ENCODE results near the gene ARHGEF9.

The ARHGEF9 gene

DNA sequence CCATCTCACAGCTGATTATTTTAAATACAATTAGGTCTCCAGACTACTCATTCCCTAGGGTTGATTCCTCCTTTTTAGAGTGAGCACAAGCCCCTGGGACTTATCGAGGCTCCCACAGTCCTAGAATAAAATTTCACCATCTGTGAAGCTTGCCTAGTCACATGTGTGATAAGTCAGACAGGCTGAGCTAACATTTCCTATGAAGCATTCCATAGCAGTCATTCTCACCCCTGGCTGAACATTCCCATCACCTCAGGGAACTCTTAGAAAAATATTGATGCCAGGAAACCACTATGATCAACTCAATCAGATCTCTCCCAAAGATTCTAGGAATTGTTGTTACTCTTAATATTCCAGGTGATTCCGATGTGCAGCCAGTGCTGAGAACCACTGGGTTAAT, 37.7 kb downstream of the ARHGEF9 start:
- H3K9me3 ChIP-seq (ENCODE audit: control extremely low read depth in 1 of 5, control insufficient read depth in 4 of 5, insufficient read depth in 2 of 5, low read depth in 1 of 5, low read length in 4 of 5), result no peaks in the 10 kb centered on the region
- DNase-seq, result no peak
- H3K4me1 ChIP-seq (ENCODE audit: control extremely low read depth in 1 of 4, control insufficient read depth in 4 of 4, insufficient read depth in 4 of 4, low read length in 3 of 4), result peaks cover 6 to 31% (median 14%) of the 10 kb centered on the region in 4 experiments
- H3K27me3 ChIP-seq (replicated peaks in 2 of 5; ENCODE audit: control insufficient read depth in 4 of 5, insufficient read depth in 5 of 5, low read length in 4 of 5), result no peaks in the 10 kb centered on the region
- H3K4me3 ChIP-seq (ENCODE audit: control insufficient read depth in 1 of 7, extremely low read depth in 1 of 7, insufficient read depth in 4 of 7, low read depth in 2 of 7, low read length in 6 of 7), result no peak overlapping the region
- CTCF ChIA-PET, result interaction anchor here (1.6 to 1.9 kb wide), 2 partner anchors 11 to 14 kb away, joined by 3 to 10 read pairs; no protein-coding TSS in a partner anchor
- POLR2A ChIA-PET, result no interaction called here
- H3K36me3 ChIP-seq (ENCODE audit: control insufficient read depth in 4 of 4, insufficient read depth in 4 of 4, low read length in 3 of 4), result no peaks in the 10 kb centered on the region
- 60% methylated on average over 1 of the region's 2 CpGs for WGBS (ENCODE audit: insufficient coverage)
- no peak overlapping the region for H3K27ac ChIP-seq (ENCODE audit: insufficient read depth in 1 of 2, low read depth in 1 of 2, low read length in 2 of 2, poor library complexity in 1 of 2, severe bottlenecking in 2 of 2)

GRCh38 chrX:63746715-63747114, 38.3 kb downstream of the ARHGEF9 start:
- WGBS (ENCODE audit: insufficient coverage), result 18% methylated on average over 2 of the region's 3 CpGs
- H3K4me3 ChIP-seq (ENCODE audit: control insufficient read depth in 1 of 7, extremely low read depth in 1 of 7, insufficient read depth in 4 of 7, low read depth in 2 of 7, low read length in 6 of 7), result no peak overlapping the region
- H3K9me3 ChIP-seq (ENCODE audit: control extremely low read depth in 1 of 5, control insufficient read depth in 4 of 5, insufficient read depth in 2 of 5, low read depth in 1 of 5, low read length in 4 of 5), result no peaks in the 10 kb centered on the region
- H3K36me3 ChIP-seq (ENCODE audit: control insufficient read depth in 4 of 4, insufficient read depth in 4 of 4, low read length in 3 of 4), result no peaks in the 10 kb centered on the region
- ChIA-PET CTCF (interaction anchor here (1.6 to 1.9 kb wide), 2 partner anchors 11 to 15 kb away, joined by 3 to 10 read pairs; no protein-coding TSS in a partner anchor), POLR2A (no interaction called here)
- H3K4me1 ChIP-seq (ENCODE audit: control extremely low read depth in 1 of 4, control insufficient read depth in 4 of 4, insufficient read depth in 4 of 4, low read length in 3 of 4), result peaks cover 6 to 31% (median 14%) of the 10 kb centered on the region in 4 experiments
- peak in 2 of 3 donors; percentile 11 to 40 for DNase-seq
- H3K27me3 ChIP-seq (replicated peaks in 2 of 5; ENCODE audit: control insufficient read depth in 4 of 5, insufficient read depth in 5 of 5, low read length in 4 of 5), result no peaks in the 10 kb centered on the region
- no peak overlapping the region for H3K27ac ChIP-seq (ENCODE audit: insufficient read depth in 1 of 2, low read depth in 1 of 2, low read length in 2 of 2, poor library complexity in 1 of 2, severe bottlenecking in 2 of 2)

DNA sequence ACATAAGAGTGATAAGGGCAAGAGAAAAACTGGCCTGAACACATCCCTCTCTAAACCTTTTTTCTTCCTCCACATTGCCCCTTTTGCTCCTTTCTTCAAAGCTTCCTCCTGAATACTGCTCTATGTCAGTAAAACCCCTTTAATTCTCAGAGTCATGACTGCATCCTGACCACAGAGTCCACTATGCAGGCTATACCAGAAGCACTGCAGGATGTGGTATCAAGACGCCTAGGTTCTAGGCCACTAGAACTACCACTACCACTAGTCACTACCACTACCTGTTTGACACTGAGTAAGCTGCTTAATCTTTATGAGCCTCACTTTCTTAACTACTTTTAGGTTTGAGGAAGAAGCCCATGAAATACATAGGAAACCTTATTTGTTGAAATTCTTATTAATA, 38.7 kb downstream of the ARHGEF9 start:
- ChIA-PET POLR2A (interaction anchor here (0.7 kb wide), 1 partner anchor 12 kb away, joined by 3 read pairs; no protein-coding TSS in a partner anchor), CTCF (interaction anchor here (1.6 to 1.9 kb wide), 2 partner anchors 12 to 15 kb away, joined by 3 to 10 read pairs; no protein-coding TSS in a partner anchor)
- H3K36me3 ChIP-seq (ENCODE audit: control insufficient read depth in 4 of 4, insufficient read depth in 4 of 4, low read length in 3 of 4), result no peaks in the 10 kb centered on the region
- no peaks in the 10 kb centered on the region for H3K27me3 ChIP-seq (replicated peaks in 2 of 5; ENCODE audit: control insufficient read depth in 4 of 5, insufficient read depth in 5 of 5, low read length in 4 of 5)
- H3K4me3 ChIP-seq (ENCODE audit: control insufficient read depth in 1 of 7, extremely low read depth in 1 of 7, insufficient read depth in 4 of 7, low read depth in 2 of 7, low read length in 6 of 7), result no peak overlapping the region
- H3K27ac ChIP-seq (ENCODE audit: insufficient read depth in 1 of 2, low read depth in 1 of 2, low read length in 2 of 2, poor library complexity in 1 of 2, severe bottlenecking in 2 of 2), result no peak overlapping the region
- no CpG with 5 or more reads among the region's 1 CpG for WGBS (ENCODE audit: insufficient coverage)
- H3K9me3 ChIP-seq (ENCODE audit: control extremely low read depth in 1 of 5, control insufficient read depth in 4 of 5, insufficient read depth in 2 of 5, low read depth in 1 of 5, low read length in 4 of 5), result no peaks in the 10 kb centered on the region
- peak in 2 of 3 donors; percentile 82 to 90 for DNase-seq
- peaks cover 6 to 31% (median 14%) of the 10 kb centered on the region in 4 experiments for H3K4me1 ChIP-seq (ENCODE audit: control extremely low read depth in 1 of 4, control insufficient read depth in 4 of 4, insufficient read depth in 4 of 4, low read length in 3 of 4)

- ChIA-PET CTCF (interaction anchor here (0.6 to 1.5 kb wide), 3 partner anchors 9 to 16 kb away, joined by 3 to 4 read pairs (median 3); a partner anchor contains a TSS), POLR2A (no interaction called here)
- Histone ChIP-seq H3K4me3 (ENCODE audit: control insufficient read depth in 1 of 7, extremely low read depth in 1 of 7, insufficient read depth in 4 of 7, low read depth in 2 of 7, low read length in 6 of 7) (no peak overlapping the region), H3K9me3 (ENCODE audit: control extremely low read depth in 1 of 5, control insufficient read depth in 4 of 5, insufficient read depth in 2 of 5, low read depth in 1 of 5, low read length in 4 of 5) (no peaks in the 10 kb centered on the region), H3K4me1 (ENCODE audit: control extremely low read depth in 1 of 4, control insufficient read depth in 4 of 4, insufficient read depth in 4 of 4, low read length in 3 of 4) (peaks cover 6 to 31% (median 14%) of the 10 kb centered on the region in 4 experiments), H3K36me3 (ENCODE audit: control insufficient read depth in 4 of 4, insufficient read depth in 4 of 4, low read length in 3 of 4) (no peaks in the 10 kb centered on the region), H3K27ac (ENCODE audit: insufficient read depth in 1 of 2, low read depth in 1 of 2, low read length in 2 of 2, poor library complexity in 1 of 2, severe bottlenecking in 2 of 2) (no peak overlapping the region), H3K27me3 (replicated peaks in 2 of 5; ENCODE audit: control insufficient read depth in 4 of 5, insufficient read depth in 5 of 5, low read length in 4 of 5) (no peaks in the 10 kb centered on the region)
- DNase-seq, result no peak
- WGBS (ENCODE audit: insufficient coverage), result 54% methylated on average over 2 of the region's 2 CpGs
Observed at GRCh38 chrX:63744850-63745394, 40.1 kb downstream of the ARHGEF9 start.

DNA sequence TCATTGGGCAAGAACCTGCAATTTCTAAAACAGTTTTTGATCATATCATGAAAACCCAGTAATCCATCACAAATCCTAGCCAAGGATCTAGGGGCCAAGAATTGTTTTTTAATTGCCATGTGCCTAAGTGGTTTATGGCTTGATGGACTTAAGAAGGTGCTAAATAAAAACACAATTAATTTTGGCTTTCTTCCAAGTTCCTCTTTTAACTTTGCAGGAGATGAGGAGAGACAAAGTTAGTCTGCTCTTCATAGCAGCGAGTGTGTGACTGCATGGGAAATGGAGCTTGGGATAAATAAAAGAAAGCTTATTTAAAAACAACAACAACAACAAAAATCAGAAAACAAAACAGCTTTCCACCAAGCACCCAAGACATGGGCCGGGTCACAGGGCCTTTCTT, 41.4 kb downstream of the ARHGEF9 start:
- DNase-seq, result peak in 2 of 3 donors; percentile 41 to 44
- Histone ChIP-seq H3K27me3 (replicated peaks in 2 of 5; ENCODE audit: control insufficient read depth in 4 of 5, insufficient read depth in 5 of 5, low read length in 4 of 5) (no peaks in the 10 kb centered on the region), H3K36me3 (ENCODE audit: control insufficient read depth in 4 of 4, insufficient read depth in 4 of 4, low read length in 3 of 4) (no peaks in the 10 kb centered on the region), H3K27ac (ENCODE audit: insufficient read depth in 1 of 2, low read depth in 1 of 2, low read length in 2 of 2, poor library complexity in 1 of 2, severe bottlenecking in 2 of 2) (no peak overlapping the region), H3K4me3 (ENCODE audit: control insufficient read depth in 1 of 7, extremely low read depth in 1 of 7, insufficient read depth in 4 of 7, low read depth in 2 of 7, low read length in 6 of 7) (no peak overlapping the region), H3K4me1 (ENCODE audit: control extremely low read depth in 1 of 4, control insufficient read depth in 4 of 4, insufficient read depth in 4 of 4, low read length in 3 of 4) (peaks cover 6 to 33% (median 16%) of the 10 kb centered on the region in 4 experiments), H3K9me3 (ENCODE audit: control extremely low read depth in 1 of 5, control insufficient read depth in 4 of 5, insufficient read depth in 2 of 5, low read depth in 1 of 5, low read length in 4 of 5) (no peaks in the 10 kb centered on the region)
- ChIA-PET POLR2A (no interaction called here), CTCF (interaction anchor here (1.5 kb wide), 1 partner anchor 9 kb away, joined by 3 read pairs; no protein-coding TSS in a partner anchor)
- 60% methylated on average over 1 of the region's 2 CpGs for WGBS (ENCODE audit: insufficient coverage)

- H3K9me3 ChIP-seq (ENCODE audit: control extremely low read depth in 1 of 5, control insufficient read depth in 4 of 5, insufficient read depth in 2 of 5, low read depth in 1 of 5, low read length in 4 of 5), result no peaks in the 10 kb centered on the region
- H3K4me1 ChIP-seq (ENCODE audit: control extremely low read depth in 1 of 4, control insufficient read depth in 4 of 4, insufficient read depth in 4 of 4, low read length in 3 of 4), result peaks cover 0 to 22% (median 7%) of the 10 kb centered on the region in 4 experiments
- WGBS (ENCODE audit: insufficient coverage), result 55% methylated on average over 1 of the region's 2 CpGs
- no peak overlapping the region for H3K4me3 ChIP-seq (ENCODE audit: control insufficient read depth in 1 of 7, extremely low read depth in 1 of 7, insufficient read depth in 4 of 7, low read depth in 2 of 7, low read length in 6 of 7)
- no peak for DNase-seq
- ChIA-PET CTCF (no interaction called here), POLR2A (no interaction called here)
- no peaks in the 10 kb centered on the region for H3K27me3 ChIP-seq (replicated peaks in 2 of 5; ENCODE audit: control insufficient read depth in 4 of 5, insufficient read depth in 5 of 5, low read length in 4 of 5)
- H3K27ac ChIP-seq (ENCODE audit: insufficient read depth in 1 of 2, low read depth in 1 of 2, low read length in 2 of 2, poor library complexity in 1 of 2, severe bottlenecking in 2 of 2), result no peak overlapping the region
- H3K36me3 ChIP-seq (ENCODE audit: control insufficient read depth in 4 of 4, insufficient read depth in 4 of 4, low read length in 3 of 4), result no peaks in the 10 kb centered on the region
Observed at GRCh38 chrX:63740382-63740781, 44.6 kb downstream of the ARHGEF9 start.

GRCh38 chrX:63739885-63740284, 45.1 kb downstream of the ARHGEF9 start:
- Histone ChIP-seq H3K4me1 (ENCODE audit: control extremely low read depth in 1 of 4, control insufficient read depth in 4 of 4, insufficient read depth in 4 of 4, low read length in 3 of 4) (peaks cover 0 to 17% (median 5%) of the 10 kb centered on the region in 4 experiments), H3K27me3 (replicated peaks in 2 of 5; ENCODE audit: control insufficient read depth in 4 of 5, insufficient read depth in 5 of 5, low read length in 4 of 5) (no peaks in the 10 kb centered on the region), H3K9me3 (ENCODE audit: control extremely low read depth in 1 of 5, control insufficient read depth in 4 of 5, insufficient read depth in 2 of 5, low read depth in 1 of 5, low read length in 4 of 5) (no peaks in the 10 kb centered on the region), H3K27ac (ENCODE audit: insufficient read depth in 1 of 2, low read depth in 1 of 2, low read length in 2 of 2, poor library complexity in 1 of 2, severe bottlenecking in 2 of 2) (no peak overlapping the region), H3K36me3 (ENCODE audit: control insufficient read depth in 4 of 4, insufficient read depth in 4 of 4, low read length in 3 of 4) (no peaks in the 10 kb centered on the region), H3K4me3 (ENCODE audit: control insufficient read depth in 1 of 7, extremely low read depth in 1 of 7, insufficient read depth in 4 of 7, low read depth in 2 of 7, low read length in 6 of 7) (no peak overlapping the region)
- DNase-seq, result no peak
- ChIA-PET CTCF (no interaction called here), POLR2A (no interaction called here)
